ENCODE results near the gene FBLN7. TPM values are rescaled to one million over a fixed set of nuclear protein-coding genes. Genes with fewer than 3 reads are reported as not detected.

Gene FBLN7
- total and polyA plus RNA-seq, 2 experiments from 2014 or later = 0.16 TPM; not detected in 1

DNA sequence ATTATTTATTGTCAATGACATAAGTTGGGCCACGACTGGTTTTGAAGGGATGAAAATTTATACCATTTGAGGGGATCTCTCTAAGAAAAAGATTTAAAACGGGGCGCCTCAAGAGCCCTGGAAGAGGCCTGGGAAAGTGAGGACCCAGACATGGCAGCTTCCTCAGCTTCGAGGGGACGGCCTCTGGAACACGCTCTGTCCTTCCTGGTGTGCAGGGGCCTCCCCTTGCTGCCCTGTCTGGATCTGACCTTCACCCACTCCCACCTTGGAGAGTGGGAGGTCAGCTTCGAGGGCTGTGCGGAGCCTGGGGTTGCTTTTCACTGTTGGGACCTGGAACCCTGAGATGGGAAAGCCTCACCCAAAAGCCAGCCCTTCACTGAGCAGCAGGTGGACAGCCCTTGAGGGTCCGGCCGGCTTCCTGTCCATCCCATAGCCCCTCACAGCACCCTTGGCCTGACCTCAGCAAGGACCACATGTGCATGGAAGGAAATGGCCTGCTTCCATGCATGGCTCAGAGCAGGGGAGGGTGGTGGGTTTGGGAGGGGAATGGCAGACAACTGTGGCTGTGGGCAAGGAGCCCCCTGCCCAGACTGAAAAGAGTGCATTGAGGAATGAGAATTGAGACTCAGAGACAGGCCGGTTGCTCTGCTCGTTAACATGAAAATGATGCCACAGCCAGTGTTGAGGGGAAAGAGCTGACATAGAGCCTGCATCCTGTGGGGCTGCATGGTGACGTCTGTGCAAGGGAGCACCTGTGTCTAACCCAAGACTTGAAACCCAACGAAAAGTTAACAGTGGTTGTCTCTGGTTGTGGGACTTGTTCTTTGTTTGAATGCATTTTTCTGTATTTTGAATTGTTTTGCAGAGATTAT, 16.3 kb downstream of the FBLN7 start:
- H3K27ac Mint-ChIP-seq = no peak overlapping the region
- H3K27me3 ChIP-seq (ENCODE audit: insufficient read depth) = no peaks in the 10 kb centered on the region
- TF ChIP-seq CREB1 (CRISPR knock-in tag; IDR thresholded peaks at IDR 0.05; ENCODE audit: low read depth) (no peak), STAT1 (IDR thresholded peaks at IDR 0.05; ENCODE audit: unreplicated experiment) (no peak), ETS1 (IDR thresholded peaks at IDR 0.05) (no peak)
- no peaks in the 10 kb centered on the region for H3K4me1 ChIP-seq (ENCODE audit: insufficient read depth)
- H3K36me3 Mint-ChIP-seq (ENCODE audit: low read depth) = no peaks in the 10 kb centered on the region
- H3K4me1 Mint-ChIP-seq = peaks cover 22% of the 10 kb centered on the region
- ATAC-seq (peak; percentile 56), DNase-seq (ENCODE audit: low spot score) (no peak)
- H3K27ac ChIP-seq (ENCODE audit: low read depth) = no peak overlapping the region
- no peaks in the 10 kb centered on the region for H3K9me2 ChIP-seq (ENCODE audit: insufficient read depth)
- H3K27me3 Mint-ChIP-seq (ENCODE audit: insufficient read depth, low read depth, poor library complexity) = peaks cover 2% of the 10 kb centered on the region
- no peaks in the 10 kb centered on the region for H3K79me2 ChIP-seq (replicated peaks; ENCODE audit: insufficient read depth)
- no peak overlapping the region for H3K4me2 ChIP-seq
- H3K4me3 Mint-ChIP-seq = no peak overlapping the region
- H2AFZ ChIP-seq = no peak overlapping the region
- no peaks in the 10 kb centered on the region for H3F3A ChIP-seq (replicated peaks; ENCODE audit: low read depth)
- H4K20me1 ChIP-seq (replicated peaks; ENCODE audit: insufficient read depth) = no peaks in the 10 kb centered on the region
- no peak overlapping the region for H3K4me3 ChIP-seq
- H3K36me3 ChIP-seq (ENCODE audit: insufficient read depth) = no peaks in the 10 kb centered on the region
- H3K9me3 Mint-ChIP-seq = no peaks in the 10 kb centered on the region

- H3K27me3 Mint-ChIP-seq (ENCODE audit: insufficient read depth, low read depth, poor library complexity) = peaks cover 4% of the 10 kb centered on the region
- ATAC-seq (no peak), DNase-seq (ENCODE audit: low spot score) (no peak)
- H3K79me2 ChIP-seq (replicated peaks; ENCODE audit: insufficient read depth) = no peaks in the 10 kb centered on the region
- H4K20me1 ChIP-seq (replicated peaks; ENCODE audit: insufficient read depth) = no peaks in the 10 kb centered on the region
- no peaks in the 10 kb centered on the region for H3K36me3 ChIP-seq (ENCODE audit: insufficient read depth)
- no peaks in the 10 kb centered on the region for H3K9me2 ChIP-seq (ENCODE audit: insufficient read depth)
- H3K27me3 ChIP-seq (ENCODE audit: insufficient read depth) = no peaks in the 10 kb centered on the region
- no peak overlapping the region for H3K27ac ChIP-seq (ENCODE audit: low read depth)
- peak overlapping the region; percentile 28; the same call in 1 of the 2 replicates for H2AFZ ChIP-seq
- H3K4me2 ChIP-seq = no peak overlapping the region
- no peaks in the 10 kb centered on the region for H3K4me1 ChIP-seq (ENCODE audit: insufficient read depth)
- H3K9me3 Mint-ChIP-seq = no peaks in the 10 kb centered on the region
- no peak overlapping the region for H3K4me3 Mint-ChIP-seq
- no peak overlapping the region for H3K27ac Mint-ChIP-seq
- H3K4me3 ChIP-seq = no peak overlapping the region
- no peaks in the 10 kb centered on the region for H3F3A ChIP-seq (replicated peaks; ENCODE audit: low read depth)
- H3K4me1 Mint-ChIP-seq = peaks cover 18% of the 10 kb centered on the region
- H3K36me3 Mint-ChIP-seq (ENCODE audit: low read depth) = no peaks in the 10 kb centered on the region
- no peak for TF ChIP-seq EZH2phosphoT487 (IDR thresholded peaks at IDR 0.05; ENCODE audit: unreplicated experiment)
- no peak for TF ChIP-seq ZNF331 (CRISPR knock-in tag; IDR thresholded peaks at IDR 0.05; ENCODE audit: low read depth)
- TF ChIP-seq ZNF114 (CRISPR knock-in tag; IDR thresholded peaks at IDR 0.05) = no peak
- TF ChIP-seq STAT1 (IDR thresholded peaks at IDR 0.05; ENCODE audit: unreplicated experiment) = no peak
- no peak for TF ChIP-seq EZH2 (IDR thresholded peaks at IDR 0.05; ENCODE audit: low read depth, unreplicated experiment)
- TF ChIP-seq ZNF462 (CRISPR knock-in tag; IDR thresholded peaks at IDR 0.05) = no peak
- TF ChIP-seq JUNB (IDR thresholded peaks at IDR 0.05; ENCODE audit: unreplicated experiment) = no peak
- TF ChIP-seq NANOG (IDR thresholded peaks at IDR 0.05; ENCODE audit: borderline replicate concordance) = no peak
- TF ChIP-seq POLR2AphosphoS5 (IDR thresholded peaks at IDR 0.05; ENCODE audit: low read depth) = no peak
Measured at GRCh38 chr2:112155331-112156151, 17.4 kb downstream of the FBLN7 start.

Data from GM23338 (cell line).